H9 (cell line): ENCODE measurements around the gene SGCB. TPM values are rescaled to one million over a fixed set of nuclear protein-coding genes. Genes with fewer than 3 reads are reported as not detected.

ENCODE experiments used
- DNase-seq: peaks from one replicate; pipeline ENCODE4 v3.0.0-alpha.2; 2017
- H2AFZ ChIP-seq: one replicate; pipeline ENCODE4 v1.6.1; 2013; ENCODE audit warnings: mild to moderate bottlenecking, low read length, control low read depth, moderate library complexity
- H2AK5ac ChIP-seq: 2 replicates; pipeline ENCODE4 v1.6.1; 2013; ENCODE audit warnings: low read length, control low read depth, mixed read lengths; ENCODE audit not compliant: insufficient read length
- H2BK120ac ChIP-seq: one replicate; pipeline ENCODE4 v1.6.1; 2013; ENCODE audit warnings: low read depth, mild to moderate bottlenecking, low read length, control low read depth, inconsistent platforms; ENCODE audit not compliant: poor library complexity, severe bottlenecking
- H2BK12ac ChIP-seq: 2 replicates; pipeline ENCODE4 v1.6.1; 2013; ENCODE audit warnings: low read length, control low read depth, mixed read lengths, low read depth; ENCODE audit not compliant: insufficient read length
- H2BK15ac ChIP-seq: 2 replicates; pipeline ENCODE4 v1.6.1; 2013; ENCODE audit warnings: low read depth, low read length, control low read depth
- H2BK20ac ChIP-seq: one replicate; pipeline ENCODE4 v1.6.1; 2013; ENCODE audit warnings: low read depth, mild to moderate bottlenecking, low read length, control low read depth, inconsistent platforms; ENCODE audit not compliant: poor library complexity, severe bottlenecking
- H2BK5ac ChIP-seq: 2 replicates; pipeline ENCODE4 v1.6.1; 2013; ENCODE audit warnings: low read length, control low read depth, mixed read lengths; ENCODE audit not compliant: insufficient read length
- H3K14ac ChIP-seq: 2 replicates; pipeline ENCODE4 v1.6.1; 2013; ENCODE audit warnings: low read length, control low read depth; ENCODE audit not compliant: insufficient read depth
- H3K18ac ChIP-seq: 2 replicates; pipeline ENCODE4 v1.6.1; 2013; ENCODE audit warnings: low read depth, mild to moderate bottlenecking, mixed read lengths, low read length, control low read depth; ENCODE audit not compliant: insufficient read length
- H3K23ac ChIP-seq: 2 replicates; pipeline ENCODE4 v1.6.1; 2013; ENCODE audit warnings: low read length, control low read depth, mixed read lengths, low read depth; ENCODE audit not compliant: insufficient read length
- H3K23me2 ChIP-seq: 2 replicates; pipeline ENCODE4 v1.6.1; 2013; ENCODE audit warnings: low read depth, mild to moderate bottlenecking, mixed read lengths, low read length, control low read depth; ENCODE audit not compliant: insufficient read length, poor library complexity, severe bottlenecking
- H3K27ac ChIP-seq: 2 replicates; pipeline ENCODE4 v1.5.1; 2013; ENCODE audit warnings: low read length, control low read depth, mixed read lengths, low read depth; ENCODE audit not compliant: insufficient read length
- H3K27me3 ChIP-seq: 2 replicates; pipeline ENCODE4 v1.6.1; 2013; ENCODE audit warnings: low read length, control low read depth, inconsistent platforms; ENCODE audit not compliant: insufficient read depth
- H3K4ac ChIP-seq: 2 replicates; pipeline ENCODE4 v1.6.1; 2013; ENCODE audit warnings: low read depth, mild to moderate bottlenecking, control low read depth, inconsistent platforms, low read length, moderate library complexity
- H3K4me1 ChIP-seq: 2 replicates; pipeline ENCODE4 v1.6.1; 2013; ENCODE audit warnings: low read length, control low read depth, inconsistent platforms; ENCODE audit not compliant: insufficient read depth
- H3K4me2 ChIP-seq: 2 replicates; pipeline ENCODE4 v1.6.1; 2013; ENCODE audit warnings: low read length, control low read depth, mixed read lengths; ENCODE audit not compliant: insufficient read length, insufficient read depth
- H3K56ac ChIP-seq: 2 replicates; pipeline ENCODE4 v1.6.1; 2013; ENCODE audit warnings: low read depth, mild to moderate bottlenecking, mixed read lengths, low read length, control low read depth; ENCODE audit not compliant: insufficient read length
- H3K79me1 ChIP-seq: 2 replicates; pipeline ENCODE4 v1.6.1; 2013; ENCODE audit warnings: low read depth, mild to moderate bottlenecking, moderate library complexity, low read length, control low read depth, inconsistent platforms; ENCODE audit not compliant: insufficient read depth, poor library complexity, severe bottlenecking
- H3K79me2 ChIP-seq: 2 replicates; pipeline ENCODE4 v1.6.1; 2013; ENCODE audit warnings: low read length, control low read depth, inconsistent platforms; ENCODE audit not compliant: insufficient read depth
- H3K9ac ChIP-seq: 2 replicates; pipeline ENCODE4 v1.6.1; 2013; ENCODE audit warnings: low read length, control low read depth, mixed read lengths; ENCODE audit not compliant: insufficient read length; ENCODE audit errors: extremely low read depth
- H3K9me3 ChIP-seq: one replicate; pipeline ENCODE4 v1.6.1; 2013; ENCODE audit warnings: low read depth, low read length, inconsistent platforms; ENCODE audit not compliant: control insufficient read depth
- H3T11ph ChIP-seq: one replicate; pipeline ENCODE4 v1.6.1; 2013; ENCODE audit warnings: mild to moderate bottlenecking, low read length, control low read depth, inconsistent platforms
- H4K20me1 ChIP-seq: one replicate; pipeline ENCODE4 v1.6.1; 2013; ENCODE audit not compliant: control insufficient read depth, insufficient read length, insufficient read depth
- H4K5ac ChIP-seq: 2 replicates; pipeline ENCODE4 v1.6.1; 2013; ENCODE audit warnings: low read depth, mild to moderate bottlenecking, mixed read lengths, low read length, control low read depth; ENCODE audit not compliant: insufficient read length
- H4K8ac ChIP-seq: replicated peaks from 2 replicates; pipeline ENCODE4 v1.6.1; 2013; ENCODE audit warnings: low read length, control low read depth, mixed read lengths, low read depth; ENCODE audit not compliant: insufficient read length
- H4K91ac ChIP-seq: 2 replicates; pipeline ENCODE4 v1.6.1; 2013; ENCODE audit warnings: low read depth, mild to moderate bottlenecking, moderate library complexity, mixed read lengths, low read length, control low read depth; ENCODE audit not compliant: insufficient read length
- H3K27ac Mint-ChIP-seq, 3 experiments: 2 replicates in 2 of 3; 3 replicates in 1 of 3; pipeline ENCODE4 v1.8.0; 2020 to 2021; ENCODE audit warnings: mixed read lengths in 3 of 3, mild to moderate bottlenecking in 1 of 3, moderate library complexity in 1 of 3
- H3K27me3 Mint-ChIP-seq: 2 replicates; pipeline ENCODE4 v1.8.0; 2021; ENCODE audit warnings: low read depth, mild to moderate bottlenecking, moderate library complexity, mixed read lengths
- H3K36me3 Mint-ChIP-seq, 3 experiments: 2 replicates in 2 of 3; 3 replicates in 1 of 3; pipeline ENCODE4 v1.8.0; 2020 to 2021; ENCODE audit warnings: low read depth in 3 of 3, mixed read lengths in 3 of 3; ENCODE audit not compliant: insufficient read depth in 1 of 3
- H3K4me1 Mint-ChIP-seq, 2 experiments: 2 replicates each; pipeline ENCODE4 v1.8.0; 2020; ENCODE audit warnings: mixed read lengths in 2 of 2
- H3K4me3 Mint-ChIP-seq, 2 experiments: 2 replicates in 1 of 2; 3 replicates in 1 of 2; pipeline ENCODE4 v1.8.0; 2020 to 2021; ENCODE audit warnings: mild to moderate bottlenecking in 2 of 2, mixed read lengths in 2 of 2, moderate library complexity in 1 of 2
- H3K9me3 Mint-ChIP-seq, 2 experiments: 2 replicates in 1 of 2; 3 replicates in 1 of 2; pipeline ENCODE4 v1.8.0; 2020; ENCODE audit warnings: mild to moderate bottlenecking in 2 of 2, mixed read lengths in 2 of 2, moderate library complexity in 1 of 2
- CTCF ChIP-seq: fragments of 200-600 bp; sonication (generic); conservative IDR thresholded peaks from 3 replicates; pipeline ENCODE4 v1.8.0; 2021; ENCODE audit warnings: antibody characterized with exemption, mild to moderate bottlenecking
- total RNA-seq: library from RNA; stranded (reverse); gene quantifications from 2 replicates; pipeline ENCODE4 v1.2.1, GENCODE V29; 2021

The SGCB gene
- total RNA-seq, 1 experiment from 2014 or later, result 32.3 TPM

GRCh38 chr4:51998837-51999236 is 39.3 kb downstream of the SGCB start:
- Histone ChIP-seq H4K20me1 (no peaks in the 10 kb centered on the region), H3K4ac (no peak overlapping the region), H2BK120ac (no peak overlapping the region), H2BK12ac (no peak overlapping the region), H2AFZ (no peak overlapping the region), H4K5ac (no peak overlapping the region), H3K27ac (no peak overlapping the region), H3T11ph (no peak overlapping the region), H3K27me3 (no peaks in the 10 kb centered on the region), H3K56ac (no peak overlapping the region), H3K9ac (no peak overlapping the region), H3K79me1 (no peaks in the 10 kb centered on the region), H2AK5ac (no peak overlapping the region), H2BK20ac (no peak overlapping the region), H3K79me2 (no peaks in the 10 kb centered on the region), H3K4me2 (no peak overlapping the region), H3K14ac (no peak overlapping the region), H4K91ac (no peak overlapping the region), H3K18ac (no peak overlapping the region), H2BK5ac (no peak overlapping the region), H3K9me3 (no peaks in the 10 kb centered on the region), H2BK15ac (no peak overlapping the region), H3K4me1 (no peaks in the 10 kb centered on the region), H3K23me2 (no peaks in the 10 kb centered on the region), H4K8ac (no peak overlapping the region), H3K23ac (no peak overlapping the region)
- H3K27me3 Mint-ChIP-seq, result no peaks in the 10 kb centered on the region; the same call in 1 of the 2 replicates
- no peaks in the 10 kb centered on the region; a peak in 1 of 7 replicates for H3K36me3 Mint-ChIP-seq
- H3K4me3 Mint-ChIP-seq, result no peak overlapping the region
- peaks cover 12 to 13% of the 10 kb centered on the region in 2 experiments for H3K4me1 Mint-ChIP-seq
- H3K27ac Mint-ChIP-seq, result no peak overlapping the region
- no peak for TF ChIP-seq CTCF
- DNase-seq, result no peak
- no peaks in the 10 kb centered on the region for H3K9me3 Mint-ChIP-seq
